GM12873 (cell line): ENCODE results near the gene SLX4IP.

Source experiments
- TF ChIP-seq, protein P1 (sequence below): IDR thresholded peaks from 2 replicates; pipeline ENCODE4 v1.5.1; 2012; ENCODE audit warnings: low read depth, mild to moderate bottlenecking, moderate library complexity, low read length, control low read depth; ENCODE audit not compliant: insufficient read depth; ENCODE audit errors: missing control alignments

SLX4IP gene

DNA sequence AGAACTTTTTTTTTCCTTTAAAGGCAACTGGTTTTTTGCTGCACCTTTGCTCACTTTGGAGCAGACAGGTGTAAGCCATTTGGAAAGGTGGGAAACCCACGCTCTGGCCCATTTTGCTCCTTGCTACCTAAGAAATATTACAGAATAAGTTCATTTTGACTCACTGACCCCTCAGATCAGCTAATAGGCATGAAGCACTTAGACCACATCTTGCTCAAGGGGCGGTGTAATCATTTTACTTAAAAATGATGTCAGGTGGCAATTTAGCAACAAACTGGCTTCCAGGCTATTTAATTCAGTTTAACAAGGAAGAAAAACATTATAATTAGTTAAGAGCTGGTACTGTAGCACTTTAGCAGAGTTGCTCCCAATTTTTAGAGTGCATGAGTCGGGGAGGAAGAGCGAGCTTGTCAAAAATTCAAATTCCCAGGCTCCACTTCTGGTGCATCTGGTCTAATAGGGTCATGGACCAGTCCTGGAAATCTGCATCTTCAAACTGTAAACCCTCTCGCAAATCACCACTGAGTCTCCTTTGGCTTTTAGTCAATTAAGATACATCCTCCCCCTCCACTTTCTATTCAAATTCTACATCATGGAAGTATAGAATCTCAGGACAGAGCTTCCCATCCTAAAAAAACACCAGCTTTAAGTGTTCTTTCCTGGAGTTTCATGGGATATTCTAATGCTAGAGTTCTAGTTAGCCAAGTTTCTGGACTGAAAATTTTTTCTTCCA, 200.5 kb downstream of the SLX4IP start:
- TF ChIP-seq, protein P1, sequence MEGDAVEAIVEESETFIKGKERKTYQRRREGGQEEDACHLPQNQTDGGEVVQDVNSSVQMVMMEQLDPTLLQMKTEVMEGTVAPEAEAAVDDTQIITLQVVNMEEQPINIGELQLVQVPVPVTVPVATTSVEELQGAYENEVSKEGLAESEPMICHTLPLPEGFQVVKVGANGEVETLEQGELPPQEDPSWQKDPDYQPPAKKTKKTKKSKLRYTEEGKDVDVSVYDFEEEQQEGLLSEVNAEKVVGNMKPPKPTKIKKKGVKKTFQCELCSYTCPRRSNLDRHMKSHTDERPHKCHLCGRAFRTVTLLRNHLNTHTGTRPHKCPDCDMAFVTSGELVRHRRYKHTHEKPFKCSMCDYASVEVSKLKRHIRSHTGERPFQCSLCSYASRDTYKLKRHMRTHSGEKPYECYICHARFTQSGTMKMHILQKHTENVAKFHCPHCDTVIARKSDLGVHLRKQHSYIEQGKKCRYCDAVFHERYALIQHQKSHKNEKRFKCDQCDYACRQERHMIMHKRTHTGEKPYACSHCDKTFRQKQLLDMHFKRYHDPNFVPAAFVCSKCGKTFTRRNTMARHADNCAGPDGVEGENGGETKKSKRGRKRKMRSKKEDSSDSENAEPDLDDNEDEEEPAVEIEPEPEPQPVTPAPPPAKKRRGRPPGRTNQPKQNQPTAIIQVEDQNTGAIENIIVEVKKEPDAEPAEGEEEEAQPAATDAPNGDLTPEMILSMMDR, result no peak

DNA sequence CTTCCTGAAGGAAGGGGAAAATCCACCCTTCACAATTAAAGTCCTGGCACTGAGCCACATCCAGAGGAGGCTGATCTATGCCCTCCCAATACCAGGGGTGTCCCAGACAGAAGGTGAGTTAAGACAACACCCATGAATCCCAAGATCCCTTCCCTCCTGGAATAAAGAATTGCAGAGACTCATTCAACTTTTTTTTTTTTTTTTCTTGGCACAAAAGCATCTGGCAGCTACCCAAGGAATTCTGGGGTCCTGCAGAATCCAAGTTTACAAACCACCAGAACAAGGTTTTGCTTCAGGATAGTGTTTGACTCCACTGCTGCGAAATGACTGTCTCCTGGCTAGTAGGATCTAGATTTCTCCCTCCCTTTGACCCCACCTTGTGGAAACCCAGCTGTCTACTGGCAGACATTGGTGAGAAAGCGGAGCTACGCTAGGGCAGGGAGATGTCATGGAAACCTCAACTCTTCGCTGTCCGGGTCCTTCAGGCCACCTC, 201.3 kb downstream of the SLX4IP start:
- TF ChIP-seq, protein P1, result no peak

- TF ChIP-seq, protein P1, result no peak
These were observed 202.0 kb downstream of the SLX4IP start for GRCh38 chr20:10637031-10637559.

GRCh38 chr20:10637563-10637962, 202.5 kb downstream of the SLX4IP start:
- TF ChIP-seq, protein P1, result no peak

GRCh38 chr20:10639077-10639736, 204.1 kb downstream of the SLX4IP start:
- TF ChIP-seq, protein P1, result no peak

DNA sequence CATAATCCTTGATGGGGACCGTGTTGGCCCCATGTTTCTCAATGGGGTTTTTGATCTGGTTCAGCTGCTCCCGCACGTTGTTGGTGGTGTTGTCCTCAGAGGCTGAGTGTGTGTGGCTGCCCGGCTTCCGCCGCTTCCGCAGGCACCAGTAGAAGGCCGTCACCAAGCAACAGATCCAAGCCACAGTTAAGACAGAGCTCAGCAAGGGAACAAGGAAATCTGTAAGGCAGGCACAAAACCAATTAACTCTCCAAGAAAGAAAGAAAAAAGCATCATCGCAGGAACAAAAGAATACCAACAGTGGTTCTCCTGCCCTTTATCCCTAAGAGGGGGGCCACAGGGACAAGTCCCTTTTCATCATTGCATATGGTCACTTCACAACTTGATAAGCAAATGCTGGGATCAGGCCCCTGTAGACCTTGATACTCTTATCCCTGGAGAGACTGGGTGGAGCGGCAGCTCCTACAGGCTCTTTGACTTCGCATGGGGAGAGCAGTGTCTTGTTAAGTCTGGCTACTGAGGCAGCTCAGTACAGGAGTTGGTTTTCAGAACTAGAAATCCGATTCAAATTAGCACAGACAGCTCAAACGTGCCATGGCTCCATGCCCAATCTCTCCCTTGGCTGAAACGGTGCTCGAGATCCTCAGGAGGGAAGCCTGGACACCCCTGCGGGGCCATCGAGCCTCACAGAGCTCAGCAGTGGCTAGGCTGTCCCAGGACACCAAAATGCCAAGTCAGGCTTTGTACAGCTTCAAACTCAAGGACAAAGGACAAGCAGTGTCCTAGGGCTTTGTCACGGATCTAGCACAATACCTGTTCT, 204.8 kb downstream of the SLX4IP start:
- TF ChIP-seq, protein P1, result no peak
